Glutamatergic neuron (in vitro differentiated cells): ENCODE data around the gene SETD2. TPM values are rescaled to one million over a fixed set of nuclear protein-coding genes. Genes with fewer than 3 reads are reported as not detected.
"Not testable (repeated sequence)": the region's sequence is repeated elsewhere in the genome, so short reads cannot be mapped to it uniquely, and the experiment has no call there.

Source experiments
- DNase-seq: peaks from one replicate; pipeline ENCODE4 v3.0.0; 2022
- H3K27ac Mint-ChIP-seq: one replicate; pipeline ENCODE4 v1.8.0; 2020; ENCODE audit warnings: mild to moderate bottlenecking, mixed read lengths, inconsistent platforms; ENCODE audit not compliant: unreplicated experiment
- H3K27me3 Mint-ChIP-seq: one replicate; pipeline ENCODE4 v1.8.0; 2020; ENCODE audit warnings: mild to moderate bottlenecking, moderate library complexity, mixed read lengths, inconsistent platforms; ENCODE audit not compliant: unreplicated experiment
- H3K36me3 Mint-ChIP-seq: one replicate; pipeline ENCODE4 v1.8.0; 2020; ENCODE audit warnings: mild to moderate bottlenecking, mixed read lengths, inconsistent platforms; ENCODE audit not compliant: unreplicated experiment
- H3K4me1 Mint-ChIP-seq: one replicate; pipeline ENCODE4 v1.8.0; 2020; ENCODE audit warnings: mild to moderate bottlenecking, low read depth, mixed read lengths, inconsistent platforms; ENCODE audit not compliant: unreplicated experiment
- H3K4me3 Mint-ChIP-seq: one replicate; pipeline ENCODE4 v1.8.0; 2020; ENCODE audit warnings: mild to moderate bottlenecking, mixed read lengths, inconsistent platforms; ENCODE audit not compliant: unreplicated experiment
- H3K9me3 Mint-ChIP-seq: one replicate; pipeline ENCODE4 v1.8.0; 2020; ENCODE audit warnings: mild to moderate bottlenecking, moderate library complexity, mixed read lengths, inconsistent platforms; ENCODE audit not compliant: unreplicated experiment
- CTCF ChIP-seq: fragments of 200-600 bp; sonication (generic); IDR thresholded peaks from one replicate; pipeline ENCODE4 v1.5.0; 2021; ENCODE audit not compliant: partially characterized antibody, unreplicated experiment
- total RNA-seq: library from RNA; stranded (reverse); fragmentation: NEBNext Ultra II Directional; extraction: Animal tissue kit (Norgen Biotek cat#: 25700); gene quantifications from one replicate; pipeline ENCODE4 v1.2.1, GENCODE V29; 2021; ENCODE audit not compliant: unreplicated experiment

SETD2 gene
- total RNA-seq, 1 donor from 2014 or later = 59.1 TPM

GRCh38 chr3:47197287-47197686, 33.4 kb upstream of the SETD2 start:
- no peak for TF ChIP-seq CTCF
- H3K4me3 Mint-ChIP-seq = no peak overlapping the region
- peaks cover 3% of the 10 kb centered on the region for H3K27me3 Mint-ChIP-seq
- H3K4me1 Mint-ChIP-seq = no peaks in the 10 kb centered on the region
- no peak overlapping the region for H3K27ac Mint-ChIP-seq
- H3K36me3 Mint-ChIP-seq = no peaks in the 10 kb centered on the region
- no peaks in the 10 kb centered on the region for H3K9me3 Mint-ChIP-seq
- DNase-seq = no peak

- Mint-ChIP-seq H3K9me3 (no peaks in the 10 kb centered on the region), H3K27me3 (peaks cover 3% of the 10 kb centered on the region), H3K4me1 (no peaks in the 10 kb centered on the region), H3K4me3 (no peak overlapping the region), H3K27ac (no peak overlapping the region), H3K36me3 (no peaks in the 10 kb centered on the region)
- DNase-seq = no peak
- TF ChIP-seq CTCF = no peak
These were observed 31.1 kb upstream of the SETD2 start for GRCh38 chr3:47194994-47195393.

GRCh38 chr3:47193871-47194859, 30.3 kb upstream of the SETD2 start:
- no peaks in the 10 kb centered on the region for H3K4me1 Mint-ChIP-seq
- no peaks in the 10 kb centered on the region for H3K9me3 Mint-ChIP-seq
- no peaks in the 10 kb centered on the region for H3K36me3 Mint-ChIP-seq
- H3K27me3 Mint-ChIP-seq = peaks cover 3% of the 10 kb centered on the region
- no peak for DNase-seq
- no peak overlapping the region for H3K27ac Mint-ChIP-seq
- no peak overlapping the region for H3K4me3 Mint-ChIP-seq
- TF ChIP-seq CTCF = no peak

- no peaks in the 10 kb centered on the region for H3K27me3 Mint-ChIP-seq
- H3K4me3 Mint-ChIP-seq = no peak overlapping the region
- H3K36me3 Mint-ChIP-seq = no peaks in the 10 kb centered on the region
- no peak for TF ChIP-seq CTCF
- no peak overlapping the region for H3K27ac Mint-ChIP-seq
- H3K9me3 Mint-ChIP-seq = no peaks in the 10 kb centered on the region
- no peaks in the 10 kb centered on the region for H3K4me1 Mint-ChIP-seq
- no peak for DNase-seq
These were observed 22.4 kb upstream of the SETD2 start for GRCh38 chr3:47186285-47186684.

GRCh38 chr3:47181685-47182084, 17.8 kb upstream of the SETD2 start:
- DNase-seq, H3K4me3 Mint-ChIP-seq, H3K36me3 Mint-ChIP-seq, H3K27ac Mint-ChIP-seq, H3K9me3 Mint-ChIP-seq, H3K27me3 Mint-ChIP-seq, H3K4me1 Mint-ChIP-seq: not testable (repeated sequence)

GRCh38 chr3:47180011-47180410, 16.1 kb upstream of the SETD2 start:
- H3K27me3 Mint-ChIP-seq, H3K9me3 Mint-ChIP-seq, H3K27ac Mint-ChIP-seq, H3K4me3 Mint-ChIP-seq, DNase-seq, H3K4me1 Mint-ChIP-seq, H3K36me3 Mint-ChIP-seq: not testable (repeated sequence)
